Panc1 (cell line): ENCODE measurements around the gene IFNAR2. TPM values are rescaled to one million over a fixed set of nuclear protein-coding genes. Genes with fewer than 3 reads are reported as not detected.

ENCODE experiments used
- ATAC-seq: fragments of 200-7000 bp; cut with Tn5 transposase; 2 replicates; pipeline ENCODE4 v1.9.1; 2020; ENCODE audit warnings: mild to moderate bottlenecking, moderate library complexity
- BruUV-seq: library from RNA; stranded (reverse); fragments of 400-500 nt; replicated peaks from 2 replicates; lab custom pipeline; 2021; lab: Mats Ljungman, UMichigan
- CTCF ChIA-PET: fragments of 300-600 bp; sonication (Branson Sonifier 250); formaldehyde crosslinking; loops from one replicate; lab custom pipeline; 2022; ENCODE audit warnings: antibody characterized with exemption; lab: Charles Lee
- POLR2A ChIA-PET: fragments of 300-600 bp; sonication (Branson Sonifier 250); formaldehyde crosslinking; loops from one replicate; lab custom pipeline; 2022; ENCODE audit warnings: antibody characterized with exemption; lab: Charles Lee
- DNase-seq: peaks from one replicate; pipeline ENCODE4 v3.0.0-alpha.2; 2010; ENCODE audit warnings: low read depth, low spot score
- H3K27ac ChIP-seq: 2 replicates; pipeline ENCODE4 v1.5.1; 2011; ENCODE audit warnings: mild to moderate bottlenecking, low read length, inconsistent platforms
- H3K27me3 ChIP-seq: fragments of 200-500 bp; sonication (Bioruptor generic); 2 replicates; pipeline ENCODE4 v1.6.0; 2014; ENCODE audit warnings: low read length, inconsistent platforms; ENCODE audit not compliant: control insufficient read depth, insufficient read depth
- H3K36me3 ChIP-seq: fragments of 200-500 bp; sonication (Bioruptor generic); 2 replicates; pipeline ENCODE4 v1.5.1; 2014; ENCODE audit warnings: inconsistent platforms, mild to moderate bottlenecking, low read length, moderate library complexity; ENCODE audit not compliant: control insufficient read depth, insufficient read depth
- H3K4me1 ChIP-seq: 2 replicates; pipeline ENCODE4 v1.5.1; 2011; ENCODE audit warnings: inconsistent platforms, mild to moderate bottlenecking, low read length, moderate library complexity; ENCODE audit not compliant: control insufficient read depth, insufficient read depth
- H3K4me3 ChIP-seq, 2 experiments: 2 replicates each; pipeline ENCODE4 v1.5.1; 2011 to 2012; ENCODE audit warnings: low read depth in 2 of 2, low read length in 2 of 2, mild to moderate bottlenecking in 2 of 2, inconsistent platforms in 1 of 2, moderate library complexity in 1 of 2
- H3K9me3 ChIP-seq: fragments of 200-500 bp; sonication (Bioruptor generic); 2 replicates; pipeline ENCODE4 v1.5.1; 2014; ENCODE audit warnings: low read depth, mild to moderate bottlenecking, inconsistent platforms, low read length, moderate library complexity; ENCODE audit not compliant: control insufficient read depth, insufficient read depth
- POLR2AphosphoS5 ChIP-seq: IDR thresholded peaks from 2 replicates; pipeline ENCODE4 v1.6.1; 2012; ENCODE audit warnings: mild to moderate bottlenecking, low read depth, low read length, moderate library complexity
- SIN3A ChIP-seq: IDR thresholded peaks from 2 replicates; pipeline ENCODE4 v1.6.1; 2012; ENCODE audit warnings: low read depth, mild to moderate bottlenecking, low read length, moderate library complexity, borderline replicate concordance; ENCODE audit not compliant: insufficient read depth
- TCF7L2 ChIP-seq: IDR thresholded peaks from 2 replicates; pipeline ENCODE4 v1.6.1; 2011; ENCODE audit warnings: mild to moderate bottlenecking, low read depth, low read length, inconsistent platforms
- in situ Hi-C: cut with HindIII; loops from 2 replicates; pipeline ENCODE4 v1.10.0; 2016; ENCODE audit warnings: low sequenced_read_pairs, low pct_unique_long_range_greater_than_20kb
- intact Hi-C: fragments of 100-400 bp; cut with micrococcal nuclease; formaldehyde crosslinking; loops from one replicate; pipeline ENCODE4 v1.10.0; 2022; ENCODE audit not compliant: unreplicated experiment
- total RNA-seq: library from RNA; stranded (reverse); gene quantifications from one replicate; pipeline ENCODE4 v1.2.1, GENCODE V29; 2021; ENCODE audit not compliant: unreplicated experiment
- TF ChIP-seq, protein P1 (sequence below), 2 experiments: IDR thresholded peaks; 2 replicates each; pipeline ENCODE4 v1.6.1; 2011 to 2012; ENCODE audit warnings: low read depth in 2 of 2, control low read depth in 1 of 2, low read length in 1 of 2, mild to moderate bottlenecking in 1 of 2, moderate library complexity in 1 of 2; ENCODE audit not compliant: insufficient read depth in 1 of 2
- TF ChIP-seq, protein P2 (sequence below): fragments of 450-650 bp; IDR thresholded peaks from 2 replicates; pipeline ENCODE4 v1.5.1; 2017; ENCODE audit warnings: mild to moderate bottlenecking

The IFNAR2 gene
- total RNA-seq, 1 experiment from 2014 or later = 18.2 TPM

GRCh38 chr21:33197496-33197895 is 32.2 kb upstream of the IFNAR2 start:
- ATAC-seq (no peak), DNase-seq (no peak)
- ChIA-PET POLR2A (no interaction called here), CTCF (interaction anchor here (0.5 to 1.2 kb wide), 6 partner anchors 62 to 340 kb away, joined by 3 to 8 read pairs (median 4); no protein-coding TSS in a partner anchor)
- no peaks in the 10 kb centered on the region for H3K9me3 ChIP-seq
- in situ Hi-C loops (no loop called here), intact Hi-C loops (loop anchor here (5.0 kb wide), 3 partner anchors 165 to 365 kb away; no protein-coding TSS in a partner anchor)
- TF ChIP-seq TCF7L2 (no peak), POLR2AphosphoS5 (no peak), SIN3A (no peak)
- TF ChIP-seq, protein P1, sequence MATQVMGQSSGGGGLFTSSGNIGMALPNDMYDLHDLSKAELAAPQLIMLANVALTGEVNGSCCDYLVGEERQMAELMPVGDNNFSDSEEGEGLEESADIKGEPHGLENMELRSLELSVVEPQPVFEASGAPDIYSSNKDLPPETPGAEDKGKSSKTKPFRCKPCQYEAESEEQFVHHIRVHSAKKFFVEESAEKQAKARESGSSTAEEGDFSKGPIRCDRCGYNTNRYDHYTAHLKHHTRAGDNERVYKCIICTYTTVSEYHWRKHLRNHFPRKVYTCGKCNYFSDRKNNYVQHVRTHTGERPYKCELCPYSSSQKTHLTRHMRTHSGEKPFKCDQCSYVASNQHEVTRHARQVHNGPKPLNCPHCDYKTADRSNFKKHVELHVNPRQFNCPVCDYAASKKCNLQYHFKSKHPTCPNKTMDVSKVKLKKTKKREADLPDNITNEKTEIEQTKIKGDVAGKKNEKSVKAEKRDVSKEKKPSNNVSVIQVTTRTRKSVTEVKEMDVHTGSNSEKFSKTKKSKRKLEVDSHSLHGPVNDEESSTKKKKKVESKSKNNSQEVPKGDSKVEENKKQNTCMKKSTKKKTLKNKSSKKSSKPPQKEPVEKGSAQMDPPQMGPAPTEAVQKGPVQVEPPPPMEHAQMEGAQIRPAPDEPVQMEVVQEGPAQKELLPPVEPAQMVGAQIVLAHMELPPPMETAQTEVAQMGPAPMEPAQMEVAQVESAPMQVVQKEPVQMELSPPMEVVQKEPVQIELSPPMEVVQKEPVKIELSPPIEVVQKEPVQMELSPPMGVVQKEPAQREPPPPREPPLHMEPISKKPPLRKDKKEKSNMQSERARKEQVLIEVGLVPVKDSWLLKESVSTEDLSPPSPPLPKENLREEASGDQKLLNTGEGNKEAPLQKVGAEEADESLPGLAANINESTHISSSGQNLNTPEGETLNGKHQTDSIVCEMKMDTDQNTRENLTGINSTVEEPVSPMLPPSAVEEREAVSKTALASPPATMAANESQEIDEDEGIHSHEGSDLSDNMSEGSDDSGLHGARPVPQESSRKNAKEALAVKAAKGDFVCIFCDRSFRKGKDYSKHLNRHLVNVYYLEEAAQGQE (IDR thresholded peaks at IDR 0.05; ENCODE audit: insufficient read depth in 1 of 2, low read depth in 2 of 2, low read length in 1 of 2) = no peak
- TF ChIP-seq, protein P2, sequence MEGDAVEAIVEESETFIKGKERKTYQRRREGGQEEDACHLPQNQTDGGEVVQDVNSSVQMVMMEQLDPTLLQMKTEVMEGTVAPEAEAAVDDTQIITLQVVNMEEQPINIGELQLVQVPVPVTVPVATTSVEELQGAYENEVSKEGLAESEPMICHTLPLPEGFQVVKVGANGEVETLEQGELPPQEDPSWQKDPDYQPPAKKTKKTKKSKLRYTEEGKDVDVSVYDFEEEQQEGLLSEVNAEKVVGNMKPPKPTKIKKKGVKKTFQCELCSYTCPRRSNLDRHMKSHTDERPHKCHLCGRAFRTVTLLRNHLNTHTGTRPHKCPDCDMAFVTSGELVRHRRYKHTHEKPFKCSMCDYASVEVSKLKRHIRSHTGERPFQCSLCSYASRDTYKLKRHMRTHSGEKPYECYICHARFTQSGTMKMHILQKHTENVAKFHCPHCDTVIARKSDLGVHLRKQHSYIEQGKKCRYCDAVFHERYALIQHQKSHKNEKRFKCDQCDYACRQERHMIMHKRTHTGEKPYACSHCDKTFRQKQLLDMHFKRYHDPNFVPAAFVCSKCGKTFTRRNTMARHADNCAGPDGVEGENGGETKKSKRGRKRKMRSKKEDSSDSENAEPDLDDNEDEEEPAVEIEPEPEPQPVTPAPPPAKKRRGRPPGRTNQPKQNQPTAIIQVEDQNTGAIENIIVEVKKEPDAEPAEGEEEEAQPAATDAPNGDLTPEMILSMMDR = no peak
- no peaks in the 10 kb centered on the region for H3K4me1 ChIP-seq
- no peak overlapping the region for H3K27ac ChIP-seq
- H3K36me3 ChIP-seq = no peaks in the 10 kb centered on the region
- H3K27me3 ChIP-seq = no peaks in the 10 kb centered on the region
- BruUV-seq = no TSS peak
- H3K4me3 ChIP-seq = no peak overlapping the region

- H3K36me3 ChIP-seq = no peaks in the 10 kb centered on the region
- intact Hi-C loops (loop anchor here (5.0 kb wide), 3 partner anchors 164 to 366 kb away; no protein-coding TSS in a partner anchor), in situ Hi-C loops (no loop called here)
- TF ChIP-seq SIN3A = no peak
- TF ChIP-seq POLR2AphosphoS5 = no peak
- TF ChIP-seq TCF7L2 = no peak
- TF ChIP-seq, protein P1 (IDR thresholded peaks at IDR 0.05; ENCODE audit: insufficient read depth in 1 of 2, low read depth in 2 of 2, low read length in 1 of 2) = no peak
- TF ChIP-seq, protein P2 = no peak
- DNase-seq (no peak), ATAC-seq (no peak)
- H3K9me3 ChIP-seq = no peaks in the 10 kb centered on the region
- H3K27me3 ChIP-seq = no peaks in the 10 kb centered on the region
- BruUV-seq = no TSS peak
- H3K4me3 ChIP-seq = no peak overlapping the region
- POLR2A ChIA-PET = no interaction called here
- H3K4me1 ChIP-seq = peaks cover 1% of the 10 kb centered on the region; the same call in 1 of the 2 replicates
- H3K27ac ChIP-seq = no peak overlapping the region
- CTCF ChIA-PET = no interaction called here
These were observed 31.2 kb upstream of the IFNAR2 start for GRCh38 chr21:33198346-33199099.
